A549 (cell line): ENCODE data around the gene GULP1. TPM values are rescaled to one million over a fixed set of nuclear protein-coding genes. Genes with fewer than 3 reads are reported as not detected.

ENCODE experiments used
- ATAC-seq, 2 experiments: fragments of 200-7000 bp in 1 of 2; fragments of >200 bp in 1 of 2; cut with Nextera tagmentation in 1 of 2; cut with Tn5 transposase in 1 of 2; 3 replicates each; pipeline versions ENCODE4 v1.8.0 to v1.9.1; 2018 to 2020; ENCODE audit warnings: mild to moderate bottlenecking in 1 of 2, moderate library complexity in 1 of 2
- CTCF ChIA-PET: fragments of 300-600 bp; sonication (Branson Sonifier 250); formaldehyde crosslinking; extraction: SDS; loops from one replicate; lab custom pipeline; 2021; ENCODE audit warnings: antibody characterized with exemption, inconsistent platforms; lab: Yijun Ruan, JAX
- POLR2A ChIA-PET: fragments of 350-600 bp; formaldehyde crosslinking; extraction: SDS; loops from one replicate; lab custom pipeline; 2021; ENCODE audit warnings: antibody characterized with exemption, inconsistent platforms; lab: Yijun Ruan, JAX
- DNase-seq, 2 experiments: peaks; one replicate each; pipeline versions ENCODE4 v3.0.0 to v3.0.0-alpha.2; 2011 to 2016; ENCODE audit warnings: low read depth in 1 of 2, low spot score in 1 of 2
- FAIRE-seq: peaks from 2 replicates; lab custom pipeline; 2011; peaks lifted over from hg19 to GRCh38; lab: Jason Lieb, UNC
- H3K27ac ChIP-seq, 2 experiments: fragments of >200 bp; sonication (Bioruptor Twin); formaldehyde crosslinking; 3 replicates each; pipeline ENCODE4 v1.5.1; 2016 to 2017
- H3K4me1 ChIP-seq: fragments of >200 bp; sonication (Bioruptor Twin); formaldehyde crosslinking; 3 replicates; pipeline ENCODE4 v1.6.1; 2016
- H3K4me2 ChIP-seq: fragments of >200 bp; sonication (Bioruptor Twin); formaldehyde crosslinking; 3 replicates; pipeline ENCODE4 v1.6.1; 2016
- H3K4me3 ChIP-seq: fragments of >200 bp; sonication (Bioruptor Twin); formaldehyde crosslinking; 3 replicates; pipeline ENCODE4 v1.5.1; 2016
- H3K9me3 ChIP-seq: fragments of >200 bp; sonication (Bioruptor Twin); formaldehyde crosslinking; 3 replicates; pipeline ENCODE4 v1.6.1; 2016
- BHLHE40 ChIP-seq: IDR thresholded peaks from 2 replicates; pipeline ENCODE4 v1.6.1; 2012; ENCODE audit warnings: low read depth, low read length, inconsistent platforms
- CBX2 ChIP-seq: fragments of 200-600 bp; sonication (generic); IDR thresholded peaks from 2 replicates; pipeline ENCODE4 v1.6.1; 2016; ENCODE audit warnings: low read depth, mild to moderate bottlenecking, borderline replicate concordance
- CHD4 ChIP-seq: fragments of 200-600 bp; sonication (generic); IDR thresholded peaks from 2 replicates; pipeline ENCODE4 v1.6.1; 2016; ENCODE audit warnings: antibody characterized with exemption, mild to moderate bottlenecking, borderline replicate concordance
- EHMT2 ChIP-seq: fragments of 200-600 bp; sonication (generic); IDR thresholded peaks from 2 replicates; pipeline ENCODE4 v1.6.1; 2016; ENCODE audit warnings: antibody characterized with exemption, low read depth, mild to moderate bottlenecking, moderate library complexity
- HOXA7 ChIP-seq: fragments of 250-450 bp; sonication (Bioruptor Pico); IDR thresholded peaks from 2 replicates; pipeline ENCODE4 v1.5.0; 2020; ENCODE audit warnings: mild to moderate bottlenecking, moderate library complexity
- HOXB13 ChIP-seq: fragments of 250-450 bp; sonication (Bioruptor Pico); IDR thresholded peaks from 2 replicates; pipeline ENCODE4 v1.5.0; 2020; ENCODE audit warnings: low read depth, mild to moderate bottlenecking, moderate library complexity
- JUN ChIP-seq, 2 experiments: fragments of >200 bp; sonication (Bioruptor Twin); formaldehyde crosslinking; IDR thresholded peaks; 2 replicates in 1 of 2; 3 replicates in 1 of 2; pipeline ENCODE4 v1.6.1; 2016 to 2017
- KDM1A ChIP-seq: fragments of 200-600 bp; sonication (generic); IDR thresholded peaks from 2 replicates; pipeline ENCODE4 v1.6.1; 2016; ENCODE audit warnings: low read depth, mild to moderate bottlenecking
- MAFK ChIP-seq: fragments of 450-650 bp; IDR thresholded peaks from 2 replicates; pipeline ENCODE4 v1.6.1; 2014; ENCODE audit not compliant: partially characterized antibody
- MYC ChIP-seq: IDR thresholded peaks from 2 replicates; pipeline ENCODE4 v1.6.1; 2012; ENCODE audit warnings: mild to moderate bottlenecking, inconsistent platforms, low read length, improper control_type of control experiment, borderline replicate concordance
- NFE2L2 ChIP-seq: fragments of 150-350 bp; conservative IDR thresholded peaks from 2 replicates; pipeline ENCODE4 v1.6.1; 2014; ENCODE audit warnings: low read length
- PHF8 ChIP-seq: fragments of 200-600 bp; sonication (generic); IDR thresholded peaks from 2 replicates; pipeline ENCODE4 v1.6.1; 2016; ENCODE audit warnings: low read depth, mild to moderate bottlenecking, antibody characterized with exemption, moderate library complexity, borderline replicate concordance
- RARB ChIP-seq: fragments of 250-450 bp; sonication (Bioruptor Pico); IDR thresholded peaks from 2 replicates; pipeline ENCODE4 v1.8.0; 2021; ENCODE audit warnings: mild to moderate bottlenecking, moderate library complexity
- RCOR1 ChIP-seq: fragments of 150-350 bp; IDR thresholded peaks from 2 replicates; pipeline ENCODE4 v1.6.1; 2014; ENCODE audit warnings: antibody characterized with exemption, low read length, low read depth
- RNF2 ChIP-seq: fragments of 200-600 bp; sonication (generic); IDR thresholded peaks from 2 replicates; pipeline ENCODE4 v1.6.1; 2016; ENCODE audit warnings: low read depth, mild to moderate bottlenecking, antibody characterized with exemption, moderate library complexity, borderline replicate concordance
- SMC3 ChIP-seq: fragments of >200 bp; sonication (Bioruptor Twin); formaldehyde crosslinking; IDR thresholded peaks from 3 replicates; pipeline ENCODE4 v1.6.1; 2018; ENCODE audit warnings: inconsistent platforms
- TP53 ChIP-seq: fragments of 250-450 bp; sonication (Bioruptor Pico); IDR thresholded peaks from 2 replicates; pipeline ENCODE4 v1.5.0; 2021; ENCODE audit warnings: mild to moderate bottlenecking, moderate library complexity
- ZC3H11A ChIP-seq: fragments of 450-650 bp; IDR thresholded peaks from 2 replicates; pipeline ENCODE4 v1.6.1; 2014; ENCODE audit warnings: antibody characterized with exemption, mild to moderate bottlenecking
- ZFP36 ChIP-seq: fragments of 450-650 bp; IDR thresholded peaks from 2 replicates; pipeline ENCODE4 v1.6.1; 2014; ENCODE audit warnings: borderline replicate concordance; ENCODE audit not compliant: partially characterized antibody
- ZSCAN20 ChIP-seq: fragments of 250-450 bp; sonication (Bioruptor Pico); IDR thresholded peaks from 2 replicates; pipeline ENCODE4 v1.8.0; 2022; ENCODE audit warnings: mild to moderate bottlenecking, moderate library complexity
- WGBS: methylation state at CpG from one replicate; pipeline ENCODE4 v1.1.6; 2017; ENCODE audit errors: missing lambda C conversion rate; 5-methylcytosine and 5-hydroxymethylcytosine counted together
- polyA plus RNA-seq, 4 experiments: library from polyadenylated mRNA; depleted of rRNA in 3 of 4; stranded (reverse); fragments of >200 nt; fragmentation: RNase III in 1 of 4; extraction: RNeasy Plus Mini Kit Qiagen cat#74134 plus additional on column Dnase treatment in 1 of 4; gene quantifications; 2 replicates in 3 of 4; 3 replicates in 1 of 4; pipeline ENCODE4 v1.2.3, GENCODE V29; 2011 to 2017
- TF ChIP-seq, protein P1 (sequence below): fragments of >200 bp; sonication (Bioruptor Twin); formaldehyde crosslinking; IDR thresholded peaks from 3 replicates; pipeline ENCODE4 v1.5.1; 2016
- TF ChIP-seq, protein P2 (sequence below): fragments of 250-450 bp; sonication (Bioruptor Pico); IDR thresholded peaks from 2 replicates; pipeline ENCODE4 v1.5.0; 2021; ENCODE audit warnings: mild to moderate bottlenecking, moderate library complexity, borderline replicate concordance
- TF ChIP-seq, protein P3 (sequence below): fragments of >200 bp; sonication (Bioruptor Twin); formaldehyde crosslinking; IDR thresholded peaks from 2 replicates; pipeline ENCODE4 v1.6.1; 2016
- TF ChIP-seq, protein P4 (sequence below): IDR thresholded peaks from 2 replicates; pipeline ENCODE4 v1.6.1; 2012
- TF ChIP-seq, protein P5 (sequence below): fragments of 250-450 bp; sonication (Bioruptor Pico); IDR thresholded peaks from 2 replicates; pipeline ENCODE4 v1.5.0; 2020; ENCODE audit warnings: low read depth, mild to moderate bottlenecking, moderate library complexity

Gene GULP1
- polyA plus RNA-seq, 2 of the 4 experiments (the other 2 are of a cell fraction) = 30.7 to 89.2 TPM

DNA sequence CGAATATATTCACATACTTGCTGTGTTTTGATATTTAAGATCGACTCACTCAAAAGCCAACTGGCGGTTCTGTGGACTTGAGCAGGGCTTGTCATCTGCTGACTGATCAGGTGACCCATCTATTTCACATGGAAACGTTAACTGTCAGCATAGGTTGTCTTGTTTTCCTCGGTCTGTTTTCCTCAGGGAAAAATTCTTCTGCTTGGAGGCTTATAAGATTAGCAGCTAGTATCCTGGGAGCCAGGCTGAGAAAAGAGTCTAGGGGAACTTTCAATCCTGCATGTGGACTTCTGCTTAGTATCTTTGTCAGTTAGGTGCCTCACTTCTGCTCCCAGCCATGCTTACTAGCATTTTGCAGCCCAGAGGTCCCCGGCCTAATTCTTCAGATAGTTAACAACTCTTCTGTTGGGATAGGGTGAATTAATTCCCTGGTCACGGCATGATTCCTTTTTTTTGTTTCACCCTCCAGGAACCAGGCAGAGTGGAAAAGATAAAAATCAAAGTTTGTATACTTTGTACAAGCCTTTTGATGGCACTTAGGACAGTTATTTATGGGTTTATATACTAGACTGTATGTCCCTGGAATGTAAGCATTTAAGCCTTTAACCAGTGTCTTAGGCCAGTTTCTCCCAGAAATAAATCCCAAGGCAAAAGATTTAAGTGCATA lies 226.0 kb downstream of the GULP1 start (continued):
- TF ChIP-seq, protein P1, sequence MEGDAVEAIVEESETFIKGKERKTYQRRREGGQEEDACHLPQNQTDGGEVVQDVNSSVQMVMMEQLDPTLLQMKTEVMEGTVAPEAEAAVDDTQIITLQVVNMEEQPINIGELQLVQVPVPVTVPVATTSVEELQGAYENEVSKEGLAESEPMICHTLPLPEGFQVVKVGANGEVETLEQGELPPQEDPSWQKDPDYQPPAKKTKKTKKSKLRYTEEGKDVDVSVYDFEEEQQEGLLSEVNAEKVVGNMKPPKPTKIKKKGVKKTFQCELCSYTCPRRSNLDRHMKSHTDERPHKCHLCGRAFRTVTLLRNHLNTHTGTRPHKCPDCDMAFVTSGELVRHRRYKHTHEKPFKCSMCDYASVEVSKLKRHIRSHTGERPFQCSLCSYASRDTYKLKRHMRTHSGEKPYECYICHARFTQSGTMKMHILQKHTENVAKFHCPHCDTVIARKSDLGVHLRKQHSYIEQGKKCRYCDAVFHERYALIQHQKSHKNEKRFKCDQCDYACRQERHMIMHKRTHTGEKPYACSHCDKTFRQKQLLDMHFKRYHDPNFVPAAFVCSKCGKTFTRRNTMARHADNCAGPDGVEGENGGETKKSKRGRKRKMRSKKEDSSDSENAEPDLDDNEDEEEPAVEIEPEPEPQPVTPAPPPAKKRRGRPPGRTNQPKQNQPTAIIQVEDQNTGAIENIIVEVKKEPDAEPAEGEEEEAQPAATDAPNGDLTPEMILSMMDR = no peak
- TF ChIP-seq, protein P2, sequence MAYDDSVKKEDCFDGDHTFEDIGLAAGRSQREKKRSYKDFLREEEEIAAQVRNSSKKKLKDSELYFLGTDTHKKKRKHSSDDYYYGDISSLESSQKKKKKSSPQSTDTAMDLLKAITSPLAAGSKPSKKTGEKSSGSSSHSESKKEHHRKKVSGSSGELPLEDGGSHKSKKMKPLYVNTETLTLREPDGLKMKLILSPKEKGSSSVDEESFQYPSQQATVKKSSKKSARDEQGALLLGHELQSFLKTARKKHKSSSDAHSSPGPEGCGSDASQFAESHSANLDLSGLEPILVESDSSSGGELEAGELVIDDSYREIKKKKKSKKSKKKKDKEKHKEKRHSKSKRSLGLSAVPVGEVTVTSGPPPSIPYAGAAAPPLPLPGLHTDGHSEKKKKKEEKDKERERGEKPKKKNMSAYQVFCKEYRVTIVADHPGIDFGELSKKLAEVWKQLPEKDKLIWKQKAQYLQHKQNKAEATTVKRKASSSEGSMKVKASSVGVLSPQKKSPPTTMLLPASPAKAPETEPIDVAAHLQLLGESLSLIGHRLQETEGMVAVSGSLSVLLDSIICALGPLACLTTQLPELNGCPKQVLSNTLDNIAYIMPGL (CRISPR knock-in tag) = no peak
- TF ChIP-seq PHF8 (no peak), CHD4 (no peak), RARB (CRISPR knock-in tag) (no peak), EHMT2 (no peak), ZSCAN20 (no peak), MAFK (no peak)
- TF ChIP-seq, protein P3, sequence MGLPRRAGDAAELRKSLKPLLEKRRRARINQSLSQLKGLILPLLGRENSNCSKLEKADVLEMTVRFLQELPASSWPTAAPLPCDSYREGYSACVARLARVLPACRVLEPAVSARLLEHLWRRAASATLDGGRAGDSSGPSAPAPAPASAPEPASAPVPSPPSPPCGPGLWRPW = no peak

DNA sequence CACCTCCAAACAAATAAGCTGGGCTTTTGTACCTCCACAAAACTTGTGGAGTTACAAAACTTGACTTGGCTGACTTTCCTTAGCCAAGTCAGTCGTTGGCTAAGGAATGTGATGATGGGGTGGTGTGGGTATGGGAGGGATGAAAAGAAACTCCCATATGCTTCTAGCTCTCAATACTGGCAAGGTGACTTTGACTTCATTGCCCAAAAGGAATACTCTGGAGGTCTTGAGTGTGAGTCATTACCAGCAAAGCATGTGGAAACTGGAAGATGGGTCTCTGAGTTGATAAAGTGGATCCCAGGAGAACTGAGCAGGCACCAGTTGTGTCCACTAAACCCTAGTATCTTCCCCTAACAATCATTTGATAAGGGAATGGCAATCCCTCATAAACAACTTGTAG lies 226.7 kb downstream of the GULP1 start:
- H3K27ac ChIP-seq = no peak overlapping the region
- H3K9me3 ChIP-seq = no peaks in the 10 kb centered on the region
- TF ChIP-seq MYC (no peak), JUN (IDR thresholded peaks at IDR 0.05) (no peak), RNF2 (no peak), HOXB13 (CRISPR knock-in tag) (no peak), NFE2L2 (no peak), CBX2 (no peak), ZFP36 (no peak), ZC3H11A (no peak), KDM1A (no peak), RCOR1 (no peak), BHLHE40 (no peak), SMC3 (no peak), TP53 (CRISPR knock-in tag) (no peak), HOXA7 (CRISPR knock-in tag) (no peak)
- TF ChIP-seq, protein P4, sequence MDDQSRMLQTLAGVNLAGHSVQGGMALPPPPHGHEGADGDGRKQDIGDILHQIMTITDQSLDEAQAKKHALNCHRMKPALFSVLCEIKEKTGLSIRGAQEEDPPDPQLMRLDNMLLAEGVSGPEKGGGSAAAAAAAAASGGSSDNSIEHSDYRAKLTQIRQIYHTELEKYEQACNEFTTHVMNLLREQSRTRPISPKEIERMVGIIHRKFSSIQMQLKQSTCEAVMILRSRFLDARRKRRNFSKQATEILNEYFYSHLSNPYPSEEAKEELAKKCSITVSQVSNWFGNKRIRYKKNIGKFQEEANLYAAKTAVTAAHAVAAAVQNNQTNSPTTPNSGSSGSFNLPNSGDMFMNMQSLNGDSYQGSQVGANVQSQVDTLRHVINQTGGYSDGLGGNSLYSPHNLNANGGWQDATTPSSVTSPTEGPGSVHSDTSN = no peak
- TF ChIP-seq, protein P5, sequence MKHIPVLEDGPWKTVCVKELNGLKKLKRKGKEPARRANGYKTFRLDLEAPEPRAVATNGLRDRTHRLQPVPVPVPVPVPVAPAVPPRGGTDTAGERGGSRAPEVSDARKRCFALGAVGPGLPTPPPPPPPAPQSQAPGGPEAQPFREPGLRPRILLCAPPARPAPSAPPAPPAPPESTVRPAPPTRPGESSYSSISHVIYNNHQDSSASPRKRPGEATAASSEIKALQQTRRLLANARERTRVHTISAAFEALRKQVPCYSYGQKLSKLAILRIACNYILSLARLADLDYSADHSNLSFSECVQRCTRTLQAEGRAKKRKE (CRISPR knock-in tag) = no peak
- ChIA-PET CTCF (interaction anchor here (1.1 kb wide), 1 partner anchor 66 kb away, joined by 3 read pairs; no protein-coding TSS in a partner anchor), POLR2A (no interaction called here)
- no peak overlapping the region for H3K4me2 ChIP-seq
- DNase-seq (no peak), ATAC-seq (no peak), FAIRE-seq (no peak)
- WGBS = 64% methylated on average over 1 of the region's 1 CpG
- no peak overlapping the region for H3K4me3 ChIP-seq
- H3K4me1 ChIP-seq = no peaks in the 10 kb centered on the region
